SK-N-MC (cell line): Measurements from ENCODE around the gene NEGR1.
A peak's percentile ranks its signal among the peaks of the same experiment; 100 is the strongest.

Source experiments
- DNase-seq: peaks from one replicate; pipeline ENCODE4 v3.0.0-alpha.2; 2011; ENCODE audit warnings: low read depth, low spot score
- H3K27ac ChIP-seq: fragments of 200-600 bp; sonication (generic); 2 replicates; pipeline ENCODE4 v1.5.1; 2016; ENCODE audit warnings: mixed run types
- H3K36me3 ChIP-seq: fragments of 200-600 bp; sonication (generic); 2 replicates; pipeline ENCODE4 v1.6.1; 2017; ENCODE audit warnings: antibody characterized with exemption, low read length, mixed read lengths; ENCODE audit not compliant: insufficient read depth
- H3K4me3 ChIP-seq: fragments of 200-600 bp; sonication (generic); 2 replicates; pipeline ENCODE4 v1.5.1; 2016
- H3K9ac ChIP-seq: fragments of 200-600 bp; sonication (generic); 2 replicates; pipeline ENCODE4 v1.8.0; 2017; ENCODE audit warnings: mixed run types, mixed read lengths; ENCODE audit not compliant: insufficient read length
- H3K9me3 ChIP-seq: fragments of 200-600 bp; sonication (generic); 2 replicates; pipeline ENCODE4 v1.6.1; 2017; ENCODE audit warnings: low read depth, mild to moderate bottlenecking, antibody characterized with exemption, low read length, moderate library complexity, mixed read lengths
- EZH2 ChIP-seq: fragments of 200-600 bp; sonication (generic); IDR thresholded peaks from one replicate; pipeline ENCODE4 v1.6.1; 2017; ENCODE audit warnings: antibody characterized with exemption
- FOXP2 ChIP-seq: optimal IDR thresholded peaks from 2 replicates; pipeline ENCODE3; 2011; ENCODE audit warnings: mild to moderate bottlenecking, moderate library complexity; ENCODE audit not compliant: insufficient read depth; ENCODE audit errors: extremely low read length, control extremely low read depth
- POLR2AphosphoS5 ChIP-seq: IDR thresholded peaks from 2 replicates; pipeline ENCODE4 v1.6.1; 2012; ENCODE audit warnings: mild to moderate bottlenecking, low read depth, low read length, borderline replicate concordance

Gene NEGR1

GRCh38 chr1:72218141-72218739 is 64.1 kb downstream of the NEGR1 start:
- TF ChIP-seq POLR2AphosphoS5 = no peak
- Histone ChIP-seq H3K27ac (no peak overlapping the region), H3K4me3 (no peak overlapping the region), H3K9ac (no peak overlapping the region), H3K9me3 (no peaks in the 10 kb centered on the region), H3K36me3 (no peaks in the 10 kb centered on the region)
- DNase-seq = no peak

- no peaks in the 10 kb centered on the region for H3K36me3 ChIP-seq
- H3K27ac ChIP-seq = no peak overlapping the region
- no peak for DNase-seq
- H3K9me3 ChIP-seq = no peaks in the 10 kb centered on the region
- H3K9ac ChIP-seq = no peak overlapping the region
- H3K4me3 ChIP-seq = no peak overlapping the region
- no peak for TF ChIP-seq POLR2AphosphoS5
- TF ChIP-seq FOXP2 = no peak
- no peak for TF ChIP-seq EZH2
Observed at GRCh38 chr1:72207059-72207458, 75.3 kb downstream of the NEGR1 start.

- no peaks in the 10 kb centered on the region for H3K9me3 ChIP-seq
- H3K9ac ChIP-seq = no peak overlapping the region
- H3K36me3 ChIP-seq = no peaks in the 10 kb centered on the region
- no peak for DNase-seq
- H3K4me3 ChIP-seq = no peak overlapping the region
- TF ChIP-seq EZH2 = no peak
- TF ChIP-seq FOXP2 = no peak
- TF ChIP-seq POLR2AphosphoS5 = no peak
- no peak overlapping the region for H3K27ac ChIP-seq
Observed at GRCh38 chr1:72202761-72203160, 79.6 kb downstream of the NEGR1 start.

DNA sequence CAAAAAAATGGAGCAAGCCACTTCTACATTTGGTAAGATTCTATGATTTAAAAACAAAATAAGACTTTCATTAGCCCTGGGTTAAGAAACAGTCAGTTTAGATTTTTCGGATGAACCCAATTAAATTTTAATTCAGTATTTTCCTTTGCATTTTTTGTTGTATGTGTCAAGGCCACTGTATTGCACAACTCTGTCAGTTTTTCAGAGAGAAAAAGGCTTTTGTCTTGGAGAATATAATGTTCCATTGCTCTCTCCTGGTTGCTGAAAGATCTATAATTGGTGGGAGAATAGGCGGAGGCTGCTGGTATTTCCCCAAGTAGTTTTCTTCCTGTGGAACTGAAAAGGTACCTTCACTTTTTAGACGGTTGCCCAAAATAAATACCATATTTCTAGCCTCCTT is 84.6 kb downstream of the NEGR1 start:
- no peak for TF ChIP-seq FOXP2
- TF ChIP-seq POLR2AphosphoS5 = no peak
- no peak overlapping the region for H3K4me3 ChIP-seq
- no peak overlapping the region for H3K9ac ChIP-seq
- H3K27ac ChIP-seq = no peak overlapping the region
- no peaks in the 10 kb centered on the region for H3K9me3 ChIP-seq
- no peak for DNase-seq
- H3K36me3 ChIP-seq = no peaks in the 10 kb centered on the region

DNA sequence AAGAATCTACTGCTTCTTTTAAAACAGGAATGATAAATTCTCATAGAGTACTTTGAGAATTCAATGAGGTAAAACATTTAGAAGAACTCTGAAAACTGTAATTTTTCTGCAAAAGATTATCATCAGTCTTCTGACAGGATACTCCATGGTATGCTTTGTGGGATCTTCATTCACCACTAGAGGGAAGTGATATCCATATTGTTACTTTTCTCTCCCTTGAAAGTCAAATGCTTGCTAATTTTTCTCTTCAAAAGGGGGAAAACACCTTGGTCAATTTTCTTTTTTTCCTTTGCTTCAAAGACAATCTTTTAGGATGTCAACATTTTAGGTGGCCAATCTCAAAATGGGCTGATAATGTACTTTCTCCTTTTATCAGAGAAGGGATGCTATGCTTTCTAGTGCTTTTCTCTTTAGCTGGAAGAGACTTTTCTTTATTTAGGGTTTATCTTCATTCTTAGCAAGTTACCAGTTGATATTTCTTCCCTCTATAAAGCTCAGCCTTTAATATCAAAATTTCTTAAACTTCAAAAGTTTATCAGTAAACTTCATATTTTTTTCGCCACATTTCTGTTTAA is 95.5 kb downstream of the NEGR1 start:
- Histone ChIP-seq H3K27ac (no peak overlapping the region), H3K36me3 (no peaks in the 10 kb centered on the region), H3K9me3 (no peaks in the 10 kb centered on the region), H3K4me3 (no peak overlapping the region), H3K9ac (no peak overlapping the region)
- DNase-seq = peak; percentile 30
- TF ChIP-seq EZH2 = no peak
- TF ChIP-seq POLR2AphosphoS5 = no peak
- TF ChIP-seq FOXP2 = no peak

- no peaks in the 10 kb centered on the region for H3K36me3 ChIP-seq
- H3K4me3 ChIP-seq = no peak overlapping the region
- no peak overlapping the region for H3K27ac ChIP-seq
- H3K9me3 ChIP-seq = no peaks in the 10 kb centered on the region
- no peak for DNase-seq
- TF ChIP-seq POLR2AphosphoS5 = no peak
- no peak for TF ChIP-seq FOXP2
- TF ChIP-seq EZH2 = no peak
- H3K9ac ChIP-seq = no peak overlapping the region
Observed at GRCh38 chr1:72184099-72184701, 98.1 kb downstream of the NEGR1 start.

GRCh38 chr1:72182859-72183258 is 99.5 kb downstream of the NEGR1 start:
- Histone ChIP-seq H3K9me3 (no peaks in the 10 kb centered on the region), H3K4me3 (no peak overlapping the region), H3K27ac (no peak overlapping the region), H3K9ac (no peak overlapping the region), H3K36me3 (no peaks in the 10 kb centered on the region)
- TF ChIP-seq EZH2 (no peak), POLR2AphosphoS5 (no peak), FOXP2 (no peak)
- no peak for DNase-seq

DNA sequence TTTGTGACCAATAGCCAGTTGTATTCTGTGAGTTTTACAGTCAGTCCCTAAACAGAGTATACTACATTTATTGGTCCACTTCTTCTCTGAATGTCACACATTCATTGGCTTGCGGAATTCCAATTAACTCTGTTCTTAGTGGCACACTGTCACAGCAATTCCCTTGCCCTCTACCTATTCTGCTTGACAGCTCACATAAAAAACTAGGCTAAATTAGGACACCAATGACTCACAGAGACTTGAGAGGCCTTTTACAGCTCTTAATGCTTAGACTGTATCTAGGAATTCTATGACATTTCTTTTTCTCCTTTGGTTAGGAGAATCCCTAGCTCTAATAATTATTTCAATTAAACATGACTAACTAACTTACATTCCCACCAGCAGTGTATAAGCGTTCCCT is 104.1 kb downstream of the NEGR1 start:
- Histone ChIP-seq H3K9me3 (no peaks in the 10 kb centered on the region), H3K9ac (no peak overlapping the region), H3K27ac (no peak overlapping the region), H3K36me3 (no peaks in the 10 kb centered on the region), H3K4me3 (no peak overlapping the region)
- no peak for DNase-seq
- TF ChIP-seq POLR2AphosphoS5 = no peak
- no peak for TF ChIP-seq EZH2
- TF ChIP-seq FOXP2 = no peak

GRCh38 chr1:72177711-72178110 is 104.6 kb downstream of the NEGR1 start:
- TF ChIP-seq POLR2AphosphoS5 (no peak), FOXP2 (no peak), EZH2 (no peak)
- H3K4me3 ChIP-seq = no peak overlapping the region

DNA sequence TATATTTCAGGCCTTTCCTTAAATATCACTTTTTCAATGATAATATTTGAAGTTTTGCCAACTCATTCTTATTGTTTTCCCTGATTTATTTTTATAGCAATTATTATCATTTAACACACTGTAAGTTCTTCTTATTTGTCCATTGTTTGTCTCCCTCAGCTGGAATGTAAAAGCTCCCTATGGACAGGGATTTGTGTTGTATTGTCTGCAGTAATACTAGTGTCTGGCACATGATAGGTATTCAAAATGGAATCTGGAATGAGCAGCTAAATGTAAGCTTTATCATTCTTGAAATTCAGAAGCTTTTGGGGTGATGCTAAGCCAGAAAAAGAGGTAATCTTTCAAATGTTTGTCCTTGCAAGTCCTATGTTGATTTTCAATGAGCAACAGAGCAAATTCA is 112.1 kb downstream of the NEGR1 start:
- no peak for DNase-seq
- no peak overlapping the region for H3K9ac ChIP-seq
- TF ChIP-seq POLR2AphosphoS5 (no peak), FOXP2 (no peak), EZH2 (no peak)
- no peaks in the 10 kb centered on the region for H3K9me3 ChIP-seq
- no peak overlapping the region for H3K27ac ChIP-seq
- H3K4me3 ChIP-seq = no peak overlapping the region
- no peaks in the 10 kb centered on the region for H3K36me3 ChIP-seq

More at GRCh38 chr1:72177711-72178110, 104.6 kb downstream of the NEGR1 start:
- no peaks in the 10 kb centered on the region for H3K9me3 ChIP-seq
- H3K27ac ChIP-seq = no peak overlapping the region
- no peaks in the 10 kb centered on the region for H3K36me3 ChIP-seq
- DNase-seq = no peak
- H3K9ac ChIP-seq = no peak overlapping the region
